Lower leg skin (tissue), 4 donors: Measurements from ENCODE around the gene RAB11FIP5. TPM values are rescaled to one million over a fixed set of nuclear protein-coding genes. Genes with fewer than 3 reads are reported as not detected.

Experiments
- DNase-seq, 2 donors: peaks; one replicate each; pipeline ENCODE4 v3.0.0-alpha.2; 2019; ENCODE audit warnings: low spot score in 2 of 2
- H3K4me3 ChIP-seq: fragments of 200-600 bp; sonication (generic); 2 replicates; pipeline ENCODE4 v1.5.1; 2017; ENCODE audit warnings: mild to moderate bottlenecking, low read depth; ENCODE audit not compliant: poor library complexity, severe bottlenecking
- CTCF ChIP-seq, 3 donors: fragments of 450-650 bp; IDR thresholded peaks; one replicate each; pipeline ENCODE4 v1.5.1; 2016; ENCODE audit warnings: antibody characterized with exemption in 3 of 3, mild to moderate bottlenecking in 3 of 3, moderate library complexity in 2 of 3
- POLR2A ChIP-seq, 2 donors: fragments of 450-650 bp; IDR thresholded peaks; one replicate each; pipeline ENCODE4 v1.6.1; 2016 to 2017; ENCODE audit warnings: antibody characterized with exemption in 2 of 2, mild to moderate bottlenecking in 1 of 2, moderate library complexity in 1 of 2
- WGBS, 2 donors: methylation state at CpG; one replicate each; pipeline ENCODE4 v1.1.5; 2018; 5-methylcytosine and 5-hydroxymethylcytosine counted together
- intact Hi-C: fragments of 100-400 bp; cut with DNase I; formaldehyde crosslinking; loops from one replicate; pipeline ENCODE4 v1.15.0; 2023; ENCODE audit warnings: low total_unique reads
- total RNA-seq, 4 donors: library from RNA; depleted of rRNA; stranded (reverse); fragments of >200 nt; gene quantifications; one replicate each; pipeline ENCODE4 v1.1.0, GENCODE V29; 2016

RAB11FIP5 gene
- total RNA-seq, 4 donors from 2014 or later: 35.7 to 43.7 (median 42.0) TPM

- 63 to 71% methylated on average over 8 of the region's 8 CpGs for WGBS, 2 donors
- no peak for DNase-seq
- TF ChIP-seq CTCF (IDR thresholded peaks at IDR 0.05) (no peak), POLR2A (IDR thresholded peaks at IDR 0.05) (no peak)
- intact Hi-C loops: no loop called here
- no peak overlapping the region for H3K4me3 ChIP-seq
Measured at GRCh38 chr2:73063909-73064875, 48.6 kb downstream of the RAB11FIP5 start.

GRCh38 chr2:73063472-73063871 is 49.3 kb downstream of the RAB11FIP5 start:
- 75 to 86% methylated on average over 4 of the region's 4 CpGs for WGBS, 2 donors
- H3K4me3 ChIP-seq: no peak overlapping the region
- TF ChIP-seq CTCF (IDR thresholded peaks at IDR 0.05): no peak
- TF ChIP-seq POLR2A (IDR thresholded peaks at IDR 0.05): no peak
- intact Hi-C loops: no loop called here
- DNase-seq: no peak

- TF ChIP-seq CTCF (IDR thresholded peaks at IDR 0.05): no peak
- TF ChIP-seq POLR2A (IDR thresholded peaks at IDR 0.05): no peak
- intact Hi-C loops: no loop called here
- no peak for DNase-seq
- WGBS, 2 donors: 84 to 90% methylated on average over 6 of the region's 6 CpGs
- no peak overlapping the region for H3K4me3 ChIP-seq
Measured at GRCh38 chr2:73059106-73059505, 53.6 kb downstream of the RAB11FIP5 start.

- DNase-seq: no peak
- intact Hi-C loops: no loop called here
- no peak overlapping the region for H3K4me3 ChIP-seq
- TF ChIP-seq CTCF (IDR thresholded peaks at IDR 0.05) (no peak), POLR2A (IDR thresholded peaks at IDR 0.05) (no peak)
- WGBS, 2 donors: 88 to 95% methylated on average over 5 of the region's 5 CpGs
Measured at GRCh38 chr2:73054980-73055379, 57.8 kb downstream of the RAB11FIP5 start.

GRCh38 chr2:73053316-73054114 is 59.2 kb downstream of the RAB11FIP5 start:
- DNase-seq: no peak
- TF ChIP-seq CTCF (IDR thresholded peaks at IDR 0.05): no peak
- no peak for TF ChIP-seq POLR2A (IDR thresholded peaks at IDR 0.05)
- no peak overlapping the region for H3K4me3 ChIP-seq
- intact Hi-C loops: no loop called here
- WGBS, 2 donors: 65 to 71% methylated on average over 6 of the region's 6 CpGs
